Upper lobe of right lung (tissue), 1 donor: ENCODE data around the gene SEMA4G. TPM values are rescaled to one million over a fixed set of nuclear protein-coding genes. Genes with fewer than 3 reads are reported as not detected.

Experiments used
- ATAC-seq: fragments of 200-7000 bp; cut with Tn5 transposase; one replicate; pipeline ENCODE4 v1.9.1; 2020; ENCODE audit warnings: mild to moderate bottlenecking, moderate library complexity
- DNase-seq: peaks from one replicate; pipeline ENCODE4 v3.0.0-alpha.2; 2020
- H3K27ac ChIP-seq: fragments of 200-600 bp; one replicate; pipeline ENCODE4 v1.8.0; 2022
- H3K27me3 ChIP-seq: fragments of 200-600 bp; one replicate; pipeline ENCODE4 v1.8.0; 2022; ENCODE audit warnings: mild to moderate bottlenecking
- H3K36me3 ChIP-seq: fragments of 200-600 bp; one replicate; pipeline ENCODE4 v1.8.0; 2022
- H3K4me1 ChIP-seq: fragments of 200-600 bp; one replicate; pipeline ENCODE4 v1.8.0; 2022
- H3K4me3 ChIP-seq: fragments of 200-600 bp; one replicate; pipeline ENCODE4 v1.8.0; 2022; ENCODE audit warnings: mild to moderate bottlenecking
- H3K9me3 ChIP-seq: fragments of 200-600 bp; one replicate; pipeline ENCODE4 v1.8.0; 2022
- intact Hi-C: fragments of 100-400 bp; cut with DNase I; formaldehyde crosslinking; loops from one replicate; pipeline ENCODE4 v1.11.0; 2022
- total RNA-seq: library from RNA; stranded (reverse); fragmentation: NEBNext Ultra II Directional; extraction: Animal tissue kit (Norgen Biotek cat#: 25700); gene quantifications from one replicate; pipeline ENCODE4 v1.2.1, GENCODE V29; 2021
- TF ChIP-seq, protein P1 (sequence below): fragments of 200-600 bp; IDR thresholded peaks from one replicate; pipeline ENCODE4 v1.8.0; 2022; ENCODE audit warnings: antibody characterized with exemption
- donor health status: DM: no; HTN: yes; CAD: no; lungs with severe emphysema.

SEMA4G gene
- total RNA-seq, 1 donor from 2014 or later: 6.7 TPM

DNA sequence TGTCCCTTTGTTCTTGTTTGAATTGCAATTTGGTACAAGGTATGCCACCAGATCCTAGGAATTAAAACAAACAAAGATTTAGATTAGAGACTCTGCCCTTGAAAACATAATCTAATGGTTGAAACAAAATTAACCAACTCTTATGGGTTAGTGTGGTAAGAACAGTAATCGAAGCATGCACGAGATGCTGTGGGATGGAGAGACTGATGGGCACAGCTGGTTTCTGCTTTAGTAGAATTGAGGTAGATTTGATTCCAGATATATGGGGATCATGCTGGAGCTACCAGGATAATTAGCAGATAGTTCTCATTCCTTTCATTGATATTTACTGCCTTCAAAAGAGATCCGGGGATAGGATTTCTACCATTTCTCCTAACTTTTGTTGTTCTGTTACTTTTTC, 20.4 kb upstream of the SEMA4G start:
- DNase-seq (no peak), ATAC-seq (no peak)
- Histone ChIP-seq H3K27ac (no peak overlapping the region), H3K4me1 (no peaks in the 10 kb centered on the region), H3K27me3 (no peaks in the 10 kb centered on the region), H3K36me3 (peaks cover 94% of the 10 kb centered on the region), H3K4me3 (no peak overlapping the region), H3K9me3 (no peaks in the 10 kb centered on the region)
- TF ChIP-seq, protein P1, sequence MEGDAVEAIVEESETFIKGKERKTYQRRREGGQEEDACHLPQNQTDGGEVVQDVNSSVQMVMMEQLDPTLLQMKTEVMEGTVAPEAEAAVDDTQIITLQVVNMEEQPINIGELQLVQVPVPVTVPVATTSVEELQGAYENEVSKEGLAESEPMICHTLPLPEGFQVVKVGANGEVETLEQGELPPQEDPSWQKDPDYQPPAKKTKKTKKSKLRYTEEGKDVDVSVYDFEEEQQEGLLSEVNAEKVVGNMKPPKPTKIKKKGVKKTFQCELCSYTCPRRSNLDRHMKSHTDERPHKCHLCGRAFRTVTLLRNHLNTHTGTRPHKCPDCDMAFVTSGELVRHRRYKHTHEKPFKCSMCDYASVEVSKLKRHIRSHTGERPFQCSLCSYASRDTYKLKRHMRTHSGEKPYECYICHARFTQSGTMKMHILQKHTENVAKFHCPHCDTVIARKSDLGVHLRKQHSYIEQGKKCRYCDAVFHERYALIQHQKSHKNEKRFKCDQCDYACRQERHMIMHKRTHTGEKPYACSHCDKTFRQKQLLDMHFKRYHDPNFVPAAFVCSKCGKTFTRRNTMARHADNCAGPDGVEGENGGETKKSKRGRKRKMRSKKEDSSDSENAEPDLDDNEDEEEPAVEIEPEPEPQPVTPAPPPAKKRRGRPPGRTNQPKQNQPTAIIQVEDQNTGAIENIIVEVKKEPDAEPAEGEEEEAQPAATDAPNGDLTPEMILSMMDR: no peak
- intact Hi-C loops: no loop called here

DNA sequence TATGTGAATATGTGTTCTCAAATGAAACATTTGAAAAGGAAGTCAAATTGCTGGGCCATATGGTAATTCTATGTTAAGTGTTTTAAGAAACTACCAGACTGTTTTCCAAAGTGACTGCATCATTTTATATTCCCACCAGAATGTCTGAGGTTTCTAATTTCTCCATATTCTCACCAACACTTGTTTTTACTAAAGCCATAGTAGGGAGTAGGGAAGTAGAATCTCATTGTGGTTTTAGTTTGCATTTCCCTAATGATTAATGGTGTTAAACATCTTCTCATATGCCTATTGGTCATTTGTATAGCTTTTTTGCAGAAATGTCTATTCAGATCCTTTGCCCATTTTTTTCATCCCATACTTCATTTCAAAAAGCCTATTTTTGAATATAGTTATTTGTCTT, 9.1 kb upstream of the SEMA4G start:
- H3K4me3 ChIP-seq: no peak overlapping the region
- ATAC-seq: no peak
- H3K4me1 ChIP-seq: no peaks in the 10 kb centered on the region
- peaks cover 91% of the 10 kb centered on the region for H3K36me3 ChIP-seq
- no peak for DNase-seq
- TF ChIP-seq, protein P1: no peak
- intact Hi-C loops: no loop called here
- no peaks in the 10 kb centered on the region for H3K27me3 ChIP-seq
- H3K27ac ChIP-seq: no peak overlapping the region
- no peaks in the 10 kb centered on the region for H3K9me3 ChIP-seq

DNA sequence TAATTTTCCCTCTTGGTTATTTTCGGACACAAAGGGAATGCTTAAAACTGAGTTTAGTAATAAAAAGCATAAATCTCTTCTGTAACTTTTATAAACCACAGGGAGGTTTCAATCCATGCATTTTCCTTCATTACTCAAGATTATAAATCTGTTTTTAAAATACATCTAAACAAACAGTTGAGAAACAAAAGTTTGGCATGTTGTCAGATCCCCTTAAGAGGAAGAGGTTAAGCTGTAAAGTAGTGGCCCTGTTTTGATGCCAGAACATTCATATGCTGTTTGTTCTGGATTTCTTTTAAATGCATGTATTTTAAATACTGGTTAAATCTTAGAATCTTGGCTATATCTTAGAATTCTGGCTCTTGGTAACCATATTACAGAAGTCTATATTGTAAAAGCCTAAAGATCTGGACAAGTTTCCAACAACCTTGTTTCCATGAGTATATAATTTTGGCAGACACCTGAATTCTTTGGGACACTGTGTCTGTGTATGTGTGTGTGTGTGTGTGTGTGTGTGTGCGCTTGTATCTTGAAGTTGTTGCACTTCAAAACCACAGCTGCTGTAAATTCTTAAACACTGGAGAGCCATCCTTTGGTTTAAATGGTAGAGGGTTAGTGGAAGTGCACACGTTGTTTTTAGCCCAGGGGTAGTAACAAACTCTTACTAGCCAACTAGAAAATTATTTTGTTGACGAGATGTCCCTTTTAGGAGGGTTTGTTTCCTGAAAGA, 6.8 kb upstream of the SEMA4G start:
- H3K27me3 ChIP-seq: no peaks in the 10 kb centered on the region
- no peaks in the 10 kb centered on the region for H3K9me3 ChIP-seq
- no peak overlapping the region for H3K4me3 ChIP-seq
- TF ChIP-seq, protein P1: no peak
- no peak overlapping the region for H3K27ac ChIP-seq
- DNase-seq (no peak), ATAC-seq (no peak)
- intact Hi-C loops: no loop called here
- H3K36me3 ChIP-seq: peaks cover 79% of the 10 kb centered on the region
- no peaks in the 10 kb centered on the region for H3K4me1 ChIP-seq

DNA sequence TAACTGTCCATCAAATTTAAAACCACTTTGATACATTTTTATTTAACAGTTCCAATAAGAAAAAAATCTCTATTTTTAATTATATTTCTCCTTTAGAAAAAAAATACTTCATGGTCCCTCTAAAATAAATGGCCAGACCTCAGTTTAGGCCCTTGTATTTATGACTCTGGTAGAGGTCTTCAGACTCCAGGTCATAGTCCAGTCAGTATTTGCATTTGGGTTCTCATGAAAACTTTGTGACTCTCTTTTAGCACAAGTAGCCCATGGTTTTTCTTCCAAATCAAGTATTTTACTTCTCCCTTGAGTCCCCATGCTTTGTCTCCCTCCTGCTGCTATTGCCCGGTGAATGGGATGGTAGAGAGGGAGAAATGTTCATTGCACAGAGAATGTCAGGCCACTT, 5.5 kb upstream of the SEMA4G start:
- Histone ChIP-seq H3K27me3 (no peaks in the 10 kb centered on the region), H3K9me3 (no peaks in the 10 kb centered on the region), H3K4me3 (no peak overlapping the region), H3K36me3 (peaks cover 66% of the 10 kb centered on the region), H3K4me1 (peaks cover 5% of the 10 kb centered on the region), H3K27ac (no peak overlapping the region)
- ATAC-seq (no peak), DNase-seq (no peak)
- intact Hi-C loops: no loop called here
- TF ChIP-seq, protein P1: no peak

DNA sequence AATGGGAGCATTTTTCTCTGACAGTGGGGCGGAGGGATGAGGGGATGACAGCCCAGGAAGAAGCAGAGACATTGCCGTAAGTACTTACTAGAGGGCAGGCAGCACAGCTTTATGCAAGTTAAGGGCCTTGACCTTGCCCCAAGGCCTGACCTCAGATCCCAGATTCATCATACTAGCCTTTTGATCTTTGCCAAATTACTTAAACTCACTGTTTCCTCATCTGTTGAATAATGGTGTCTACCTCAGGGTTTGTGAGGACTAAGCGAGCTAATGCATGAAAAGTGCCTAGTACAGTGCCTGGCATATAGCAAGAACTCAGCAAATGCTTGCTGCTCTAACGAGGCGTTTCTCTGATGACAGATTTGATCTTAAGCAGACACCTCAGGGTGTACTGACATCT, 3.5 kb upstream of the SEMA4G start:
- intact Hi-C loops: no loop called here
- no peak overlapping the region for H3K4me3 ChIP-seq
- no peaks in the 10 kb centered on the region for H3K9me3 ChIP-seq
- peaks cover 46% of the 10 kb centered on the region for H3K36me3 ChIP-seq
- peaks cover 13% of the 10 kb centered on the region for H3K4me1 ChIP-seq
- no peak overlapping the region for H3K27ac ChIP-seq
- TF ChIP-seq, protein P1: no peak
- no peak for ATAC-seq
- H3K27me3 ChIP-seq: no peaks in the 10 kb centered on the region
- no peak for DNase-seq

DNA sequence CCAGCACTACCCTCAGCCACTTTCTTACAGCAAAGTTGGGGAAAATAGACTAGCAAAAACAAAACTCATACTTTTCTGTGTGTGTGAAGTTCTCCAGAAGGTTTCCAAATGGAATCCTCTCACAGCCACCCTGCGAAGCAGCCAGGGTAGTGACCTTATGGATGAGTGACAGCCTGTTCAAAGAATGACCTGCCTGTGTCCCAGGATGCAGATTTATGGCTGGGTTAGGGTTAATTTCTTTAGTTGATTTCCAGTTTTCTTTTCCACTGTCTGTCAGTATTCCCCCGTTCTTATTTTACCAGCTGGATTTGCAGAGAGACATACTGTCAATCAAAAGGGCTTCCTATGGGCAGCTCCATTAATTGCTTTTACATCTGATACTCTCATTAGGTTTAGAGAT, 2.4 kb upstream of the SEMA4G start:
- H3K9me3 ChIP-seq: no peaks in the 10 kb centered on the region
- H3K27me3 ChIP-seq: no peaks in the 10 kb centered on the region
- peaks cover 39% of the 10 kb centered on the region for H3K36me3 ChIP-seq
- intact Hi-C loops: no loop called here
- no peak overlapping the region for H3K4me3 ChIP-seq
- no peak for ATAC-seq
- H3K27ac ChIP-seq: no peak overlapping the region
- DNase-seq: no peak
- H3K4me1 ChIP-seq: peaks cover 13% of the 10 kb centered on the region
- TF ChIP-seq, protein P1: no peak
